Kidney (tissue), 14 donors: Measurements from ENCODE around the gene CYTH4. TPM values are rescaled to one million over a fixed set of nuclear protein-coding genes. Genes with fewer than 3 reads are reported as not detected.

Experiments
- DNase-seq, 5 donors: peaks; one replicate each; pipeline ENCODE4 v3.0.0-alpha.2; 2013 to 2020
- FAIRE-seq: peaks from 2 replicates; lab custom pipeline; 2012; peaks lifted over from hg19 to GRCh38; lab: Jason Lieb, UNC
- H3K27ac ChIP-seq, 2 donors: one replicate each; pipeline ENCODE4 v1.7.0; 2013; ENCODE audit warnings: low read depth in 2 of 2, low read length in 2 of 2, inconsistent platforms in 1 of 2
- H3K27me3 ChIP-seq: one replicate; pipeline ENCODE4 v1.7.1; 2013; ENCODE audit warnings: low read length, inconsistent platforms; ENCODE audit not compliant: control insufficient read depth, insufficient read depth
- H3K36me3 ChIP-seq, 3 donors: one replicate each; pipeline versions ENCODE4 v1.7.0 to v1.7.1; 2013; ENCODE audit warnings: low read length in 3 of 3, control low read depth in 1 of 3, inconsistent platforms in 1 of 3; ENCODE audit not compliant: insufficient read depth in 3 of 3, control insufficient read depth in 2 of 3
- H3K4me1 ChIP-seq, 3 donors: one replicate each; pipeline versions ENCODE4 v1.7.0 to v1.7.1; 2013; ENCODE audit warnings: low read length in 3 of 3, inconsistent platforms in 1 of 3, low read depth in 1 of 3; ENCODE audit not compliant: control insufficient read depth in 2 of 3, insufficient read depth in 2 of 3
- H3K4me3 ChIP-seq, 3 donors: one replicate each; pipeline versions ENCODE4 v1.7.0 to v1.8.1; 2013; ENCODE audit warnings: low read length in 3 of 3, control low read depth in 1 of 3, inconsistent platforms in 1 of 3
- H3K9ac ChIP-seq, 3 donors: one replicate each; pipeline versions ENCODE4 v1.7.0 to v1.7.1; 2013; ENCODE audit warnings: low read length in 3 of 3, control low read depth in 1 of 3, inconsistent platforms in 1 of 3
- H3K9me3 ChIP-seq, 3 donors: one replicate each; pipeline versions ENCODE4 v1.7.0 to v1.7.1; 2013; ENCODE audit warnings: low read length in 3 of 3, control low read depth in 1 of 3, inconsistent platforms in 1 of 3; ENCODE audit not compliant: control insufficient read depth in 2 of 3, insufficient read depth in 1 of 3
- intact Hi-C: fragments of 100-400 bp; cut with DNase I; formaldehyde crosslinking; loops from one replicate; pipeline ENCODE4 v1.11.1; 2022
- polyA plus RNA-seq: library from polyadenylated mRNA; stranded (reverse); fragments of 350-450 nt; fragmentation: Illumina TruSeq; extraction: RNeasy Lipid Tissue Mini Kit (QIAGEN cat#74804); gene quantifications from one replicate; pipeline ENCODE4 v1.2.3, GENCODE V29; 2014; ENCODE audit warnings: low read depth, low replicate concordance; ENCODE audit not compliant: insufficient read depth
- total RNA-seq: library from RNA; stranded (reverse); fragmentation: NEBNext Ultra II Directional; extraction: Animal tissue kit (Norgen Biotek cat#: 25700); gene quantifications from one replicate; pipeline ENCODE4 v1.2.1, GENCODE V29; 2021
- TF ChIP-seq, protein P1 (sequence below): IDR thresholded peaks from 3 replicates; pipeline ENCODE4 v1.5.1; 2012; ENCODE audit warnings: mild to moderate bottlenecking, moderate library complexity, borderline replicate concordance; ENCODE audit not compliant: insufficient read depth; ENCODE audit errors: extremely low read depth
- donor health status: control.
- donor health status: control.
- donor health status: control.
- donor health status: control.
- donor health status: control.
- donor health status: DM: yes; HTN: yes; CAD: no.
- donor health status: Normal renal cell carcinoma (clear cell type).

Gene CYTH4
- total and polyA plus RNA-seq, 2 donors from 2014 or later = 1.9 to 30.2 TPM

DNA sequence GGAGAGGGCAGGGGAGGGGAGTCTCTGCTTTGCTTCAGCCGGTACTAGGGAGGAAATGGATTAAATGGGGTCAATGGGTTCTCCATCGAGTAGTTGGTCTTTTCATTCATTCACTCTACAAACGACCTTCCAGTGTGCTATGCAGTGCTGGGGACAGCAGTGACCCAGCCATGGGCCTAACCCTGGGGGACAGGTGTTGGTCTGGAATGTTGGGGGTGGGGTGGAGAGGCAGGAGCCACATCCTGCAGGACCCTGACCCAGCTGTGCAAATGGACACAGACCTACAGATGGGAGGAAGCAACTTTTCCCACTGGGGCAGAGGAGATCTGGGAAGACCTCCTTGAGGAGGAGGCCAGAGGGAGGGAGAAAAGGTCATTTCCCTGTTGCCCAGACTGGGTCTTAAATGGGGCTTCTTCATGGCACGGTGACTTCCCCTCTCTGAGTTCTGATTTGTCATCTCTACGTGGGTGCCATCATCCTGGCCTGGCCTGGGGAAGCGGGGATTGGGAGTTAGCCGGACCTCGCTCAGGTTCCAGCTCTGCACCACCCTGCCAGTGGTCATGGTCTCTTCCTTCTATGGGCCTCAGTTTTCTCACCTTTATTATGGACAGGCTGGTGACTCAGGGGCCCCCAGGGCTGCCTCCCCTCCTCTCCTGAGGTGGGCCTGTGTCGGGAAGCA is 2.0 kb downstream of the CYTH4 start:
- FAIRE-seq = no peak
- Histone ChIP-seq H3K9me3 (no peaks in the 10 kb centered on the region), H3K36me3 (no peaks in the 10 kb centered on the region), H3K27ac (no peak overlapping the region), H3K9ac (no peak overlapping the region), H3K4me3 (peak overlapping the region in 1 of 3 donors; percentile 24), H3K27me3 (no peaks in the 10 kb centered on the region), H3K4me1 (no peaks in the 10 kb centered on the region)
- intact Hi-C loops = no loop called here
- no peak for DNase-seq
- TF ChIP-seq, protein P1, sequence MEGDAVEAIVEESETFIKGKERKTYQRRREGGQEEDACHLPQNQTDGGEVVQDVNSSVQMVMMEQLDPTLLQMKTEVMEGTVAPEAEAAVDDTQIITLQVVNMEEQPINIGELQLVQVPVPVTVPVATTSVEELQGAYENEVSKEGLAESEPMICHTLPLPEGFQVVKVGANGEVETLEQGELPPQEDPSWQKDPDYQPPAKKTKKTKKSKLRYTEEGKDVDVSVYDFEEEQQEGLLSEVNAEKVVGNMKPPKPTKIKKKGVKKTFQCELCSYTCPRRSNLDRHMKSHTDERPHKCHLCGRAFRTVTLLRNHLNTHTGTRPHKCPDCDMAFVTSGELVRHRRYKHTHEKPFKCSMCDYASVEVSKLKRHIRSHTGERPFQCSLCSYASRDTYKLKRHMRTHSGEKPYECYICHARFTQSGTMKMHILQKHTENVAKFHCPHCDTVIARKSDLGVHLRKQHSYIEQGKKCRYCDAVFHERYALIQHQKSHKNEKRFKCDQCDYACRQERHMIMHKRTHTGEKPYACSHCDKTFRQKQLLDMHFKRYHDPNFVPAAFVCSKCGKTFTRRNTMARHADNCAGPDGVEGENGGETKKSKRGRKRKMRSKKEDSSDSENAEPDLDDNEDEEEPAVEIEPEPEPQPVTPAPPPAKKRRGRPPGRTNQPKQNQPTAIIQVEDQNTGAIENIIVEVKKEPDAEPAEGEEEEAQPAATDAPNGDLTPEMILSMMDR = no peak

DNA sequence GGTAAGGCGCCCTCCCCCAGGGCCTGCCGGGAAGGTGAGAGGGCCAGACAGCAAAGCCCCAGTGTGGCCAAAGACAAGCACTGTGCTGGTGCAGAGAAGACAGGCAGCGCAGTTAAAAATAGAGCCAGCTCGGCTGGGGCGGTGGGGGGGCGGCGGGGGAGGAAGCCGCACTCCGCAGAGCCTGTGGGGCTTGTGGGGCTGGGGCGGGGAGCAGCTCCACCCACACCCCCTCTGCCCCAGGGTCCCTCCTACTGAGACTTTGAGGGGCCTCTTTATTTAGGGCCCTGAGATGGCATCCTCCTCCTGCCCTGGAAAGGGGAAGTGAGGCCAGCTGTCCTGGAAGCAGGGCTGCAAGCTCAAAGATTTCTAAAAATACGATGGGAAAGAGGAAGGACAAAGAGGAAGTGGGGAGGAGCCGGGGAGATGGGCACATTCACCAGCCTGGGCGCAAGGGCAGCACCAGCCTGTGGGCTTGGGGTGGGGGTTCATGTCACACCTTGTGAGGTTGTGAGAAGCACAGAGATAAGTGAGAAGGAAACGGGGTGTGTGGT is 2.6 kb downstream of the CYTH4 start:
- Histone ChIP-seq H3K27me3 (no peaks in the 10 kb centered on the region), H3K4me1 (no peaks in the 10 kb centered on the region), H3K4me3 (no peak overlapping the region), H3K36me3 (no peaks in the 10 kb centered on the region), H3K9me3 (no peaks in the 10 kb centered on the region), H3K27ac (no peak overlapping the region), H3K9ac (no peak overlapping the region)
- DNase-seq (peak in 1 of 5 donors; percentile 34), FAIRE-seq (no peak)
- TF ChIP-seq, protein P1 = no peak
- intact Hi-C loops = no loop called here

DNA sequence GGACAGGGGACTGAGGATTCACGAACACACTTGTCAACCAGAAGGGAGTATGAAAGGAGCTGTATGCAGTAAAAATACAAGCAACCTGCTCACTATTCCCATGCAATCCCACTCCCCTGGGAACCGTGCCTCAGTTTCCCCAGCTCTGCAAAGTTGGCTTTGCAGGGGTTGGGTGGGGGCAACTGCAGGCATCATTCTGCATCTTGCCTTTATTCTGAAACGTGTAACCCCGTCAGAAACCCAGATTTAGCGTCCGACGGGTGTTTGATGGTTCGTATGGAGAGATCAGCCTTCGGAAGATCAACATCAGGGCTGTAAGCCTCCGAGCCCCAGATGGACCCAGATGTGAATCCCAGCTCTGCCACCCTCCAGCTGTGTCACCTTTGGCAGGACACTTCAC is 3.6 kb downstream of the CYTH4 start:
- TF ChIP-seq, protein P1 = no peak
- Histone ChIP-seq H3K9me3 (no peaks in the 10 kb centered on the region), H3K27me3 (no peaks in the 10 kb centered on the region), H3K4me1 (no peaks in the 10 kb centered on the region), H3K36me3 (no peaks in the 10 kb centered on the region), H3K9ac (no peak overlapping the region), H3K4me3 (no peak overlapping the region), H3K27ac (no peak overlapping the region)
- DNase-seq (no peak), FAIRE-seq (no peak)
- intact Hi-C loops = no loop called here
